ENCODE measurements around the gene PROSER1.
"Not testable (repeated sequence)": the region's sequence is repeated elsewhere in the genome, so short reads cannot be mapped to it uniquely, and the experiment has no call there.

PROSER1 gene

GRCh38 chr13:39037880-39038568, at the start of gene PROSER1, which contains the start of gene NHLRC3:
Gene PROSER1, minus strand, starts transcription at chr13:39038089. Its CDS starts 847 bp downstream, at chr13:39037242.
Gene NHLRC3, plus strand, starts transcription at chr13:39038456. Its CDS starts 184 bp downstream, at chr13:39038640.
- peak; percentile 72 for DNase-seq (ENCODE audit: low read depth)

GRCh38 chr13:39086251-39086945, 48.5 kb upstream of the PROSER1 start:
- not testable (repeated sequence) for DNase-seq (ENCODE audit: low read depth)

- DNase-seq (ENCODE audit: low read depth) = no peak
These were observed 36.1 kb upstream of the PROSER1 start for GRCh38 chr13:39073983-39074382.

GRCh38 chr13:39072842-39073241, 35.0 kb upstream of the PROSER1 start:
- no peak for DNase-seq (ENCODE audit: low read depth)

GRCh38 chr13:39062004-39062403, 24.1 kb upstream of the PROSER1 start:
- DNase-seq (ENCODE audit: low read depth) = no peak

GRCh38 chr13:39058040-39058439, 20.2 kb upstream of the PROSER1 start:
- no peak for DNase-seq (ENCODE audit: low read depth)

GRCh38 chr13:39056018-39056417, 18.1 kb upstream of the PROSER1 start:
- no peak for DNase-seq (ENCODE audit: low read depth)

- DNase-seq (ENCODE audit: low read depth) = no peak
These were observed 16.2 kb upstream of the PROSER1 start for GRCh38 chr13:39054112-39054511.

- DNase-seq (ENCODE audit: low read depth) = no peak
These were observed 15.1 kb upstream of the PROSER1 start for GRCh38 chr13:39052944-39053343.

- no peak for DNase-seq (ENCODE audit: low read depth)
These were observed 13.3 kb upstream of the PROSER1 start for GRCh38 chr13:39051157-39051556.

- no peak for DNase-seq (ENCODE audit: low read depth)
These were observed 11.4 kb upstream of the PROSER1 start for GRCh38 chr13:39049274-39049673.

- DNase-seq (ENCODE audit: low read depth) = no peak
These were observed 10.9 kb upstream of the PROSER1 start for GRCh38 chr13:39048806-39049205.

- no peak for DNase-seq (ENCODE audit: low read depth)
These were observed 9.7 kb upstream of the PROSER1 start for GRCh38 chr13:39047560-39047959.

- DNase-seq (ENCODE audit: low read depth) = no peak
These were observed 6.6 kb upstream of the PROSER1 start for GRCh38 chr13:39044536-39044935.

GRCh38 chr13:39040206-39040605, 2.3 kb upstream of the PROSER1 start:
- no peak for DNase-seq (ENCODE audit: low read depth)

- no peak for DNase-seq (ENCODE audit: low read depth)
These were observed 1.2 kb upstream of the PROSER1 start for GRCh38 chr13:39039041-39039440.

- no peak for DNase-seq (ENCODE audit: low read depth)
These were observed 711 bp upstream of the PROSER1 start for GRCh38 chr13:39038569-39039030.

GRCh38 chr13:39037410-39037879, 444 bp downstream of the PROSER1 start:
- DNase-seq (ENCODE audit: low read depth) = no peak

GRCh38 chr13:39036212-39036611, 1.7 kb downstream of the PROSER1 start:
- DNase-seq (ENCODE audit: low read depth) = no peak

GRCh38 chr13:39035799-39036198, 2.1 kb downstream of the PROSER1 start:
- no peak for DNase-seq (ENCODE audit: low read depth)

GRCh38 chr13:39035204-39035603, 2.7 kb downstream of the PROSER1 start:
- no peak for DNase-seq (ENCODE audit: low read depth)

- no peak for DNase-seq (ENCODE audit: low read depth)
These were observed 3.8 kb downstream of the PROSER1 start for GRCh38 chr13:39034085-39034484.

GRCh38 chr13:39032150-39032549, 5.7 kb downstream of the PROSER1 start:
- no peak for DNase-seq (ENCODE audit: low read depth)
